Osteoblast (primary cell): ENCODE data around the gene ATG14. TPM values are rescaled to one million over a fixed set of nuclear protein-coding genes. Genes with fewer than 3 reads are reported as not detected.
"Not testable (repeated sequence)": the region's sequence is repeated elsewhere in the genome, so short reads cannot be mapped to it uniquely, and the experiment has no call there.

ENCODE experiments used
- DNase-seq: peaks from one replicate; pipeline ENCODE4 v3.0.0; 2011; ENCODE audit warnings: low spot score, mixed read lengths; ENCODE audit not compliant: insufficient read length; ENCODE audit errors: missing footprints
- H2AFZ ChIP-seq: 2 replicates; pipeline ENCODE4 v1.6.0; 2011; ENCODE audit warnings: mild to moderate bottlenecking, low read length
- H3K27ac ChIP-seq: 2 replicates; pipeline ENCODE4 v1.5.1; 2011; ENCODE audit warnings: mild to moderate bottlenecking, low read depth, low read length, moderate library complexity
- H3K27me3 ChIP-seq: 2 replicates; pipeline ENCODE4 v1.6.0; 2012; ENCODE audit warnings: mild to moderate bottlenecking, control low read depth, inconsistent platforms, low read length, moderate library complexity; ENCODE audit not compliant: insufficient read depth
- H3K36me3 ChIP-seq: 2 replicates; pipeline ENCODE4 v1.5.1; 2011; ENCODE audit warnings: mild to moderate bottlenecking, low read length, control low read depth, moderate library complexity; ENCODE audit not compliant: insufficient read depth
- H3K4me1 ChIP-seq: 2 replicates; pipeline ENCODE4 v1.5.1; 2011; ENCODE audit warnings: mild to moderate bottlenecking, low read length, control low read depth, moderate library complexity; ENCODE audit not compliant: insufficient read depth
- H3K4me2 ChIP-seq: 2 replicates; pipeline ENCODE4 v1.6.0; 2011; ENCODE audit warnings: mild to moderate bottlenecking, low read length; ENCODE audit not compliant: insufficient read depth
- H3K4me3 ChIP-seq: fragments of 200-600 bp; sonication (generic); 3 replicates; pipeline ENCODE4 v1.5.1; 2012; ENCODE audit warnings: mild to moderate bottlenecking, low read length, inconsistent platforms; ENCODE audit not compliant: insufficient read depth
- H3K79me2 ChIP-seq: 2 replicates; pipeline ENCODE4 v1.6.0; 2012; ENCODE audit warnings: mild to moderate bottlenecking, low read length, control low read depth, inconsistent platforms; ENCODE audit not compliant: insufficient read depth
- H3K9me3 ChIP-seq: 2 replicates; pipeline ENCODE4 v1.5.1; 2011; ENCODE audit warnings: low read depth, low read length, control low read depth
- H4K20me1 ChIP-seq: 2 replicates; pipeline ENCODE4 v1.6.0; 2012; ENCODE audit warnings: mild to moderate bottlenecking, low read length, control low read depth; ENCODE audit not compliant: insufficient read depth
- total RNA-seq: library from RNA; depleted of rRNA; stranded (reverse); fragments of >200 nt; gene quantifications from 2 replicates; pipeline ENCODE4 v1.2.3, GENCODE V29; 2012
- TF ChIP-seq, protein P1 (sequence below): IDR thresholded peaks from 2 replicates; pipeline ENCODE4 v1.5.1; 2011; ENCODE audit warnings: mild to moderate bottlenecking, low read depth, low read length, moderate library complexity; ENCODE audit errors: extremely low read depth

ATG14 gene
- total RNA-seq, 1 donor: 21.7 TPM

DNA sequence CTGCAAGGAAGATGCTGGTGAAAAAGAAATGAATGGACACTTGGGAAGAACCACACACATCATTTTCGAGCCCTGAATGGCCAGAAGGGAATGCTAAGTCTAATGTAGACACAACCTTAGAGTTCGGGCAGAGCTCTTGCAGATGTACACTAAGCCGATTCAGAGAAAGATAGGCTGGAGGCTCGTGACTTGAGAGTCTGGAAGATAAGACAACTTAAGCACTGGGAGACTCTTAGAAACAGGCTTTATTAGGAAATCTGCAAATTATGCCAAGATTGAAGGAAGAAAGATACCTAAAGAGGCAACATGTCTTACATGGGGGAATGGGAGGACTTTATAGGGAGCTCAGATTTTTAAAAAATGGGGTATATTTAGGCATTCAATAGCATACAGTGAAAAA lies 15.3 kb upstream of the ATG14 start:
- DNase-seq: no peak
- Histone ChIP-seq H3K4me1 (no peaks in the 10 kb centered on the region), H3K36me3 (no peaks in the 10 kb centered on the region), H2AFZ (no peak overlapping the region), H3K27me3 (peaks cover 13% of the 10 kb centered on the region), H4K20me1 (no peaks in the 10 kb centered on the region), H3K79me2 (no peaks in the 10 kb centered on the region), H3K4me2 (no peak overlapping the region), H3K4me3 (no peak overlapping the region), H3K27ac (no peak overlapping the region), H3K9me3 (no peaks in the 10 kb centered on the region)
- TF ChIP-seq, protein P1, sequence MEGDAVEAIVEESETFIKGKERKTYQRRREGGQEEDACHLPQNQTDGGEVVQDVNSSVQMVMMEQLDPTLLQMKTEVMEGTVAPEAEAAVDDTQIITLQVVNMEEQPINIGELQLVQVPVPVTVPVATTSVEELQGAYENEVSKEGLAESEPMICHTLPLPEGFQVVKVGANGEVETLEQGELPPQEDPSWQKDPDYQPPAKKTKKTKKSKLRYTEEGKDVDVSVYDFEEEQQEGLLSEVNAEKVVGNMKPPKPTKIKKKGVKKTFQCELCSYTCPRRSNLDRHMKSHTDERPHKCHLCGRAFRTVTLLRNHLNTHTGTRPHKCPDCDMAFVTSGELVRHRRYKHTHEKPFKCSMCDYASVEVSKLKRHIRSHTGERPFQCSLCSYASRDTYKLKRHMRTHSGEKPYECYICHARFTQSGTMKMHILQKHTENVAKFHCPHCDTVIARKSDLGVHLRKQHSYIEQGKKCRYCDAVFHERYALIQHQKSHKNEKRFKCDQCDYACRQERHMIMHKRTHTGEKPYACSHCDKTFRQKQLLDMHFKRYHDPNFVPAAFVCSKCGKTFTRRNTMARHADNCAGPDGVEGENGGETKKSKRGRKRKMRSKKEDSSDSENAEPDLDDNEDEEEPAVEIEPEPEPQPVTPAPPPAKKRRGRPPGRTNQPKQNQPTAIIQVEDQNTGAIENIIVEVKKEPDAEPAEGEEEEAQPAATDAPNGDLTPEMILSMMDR: no peak

DNA sequence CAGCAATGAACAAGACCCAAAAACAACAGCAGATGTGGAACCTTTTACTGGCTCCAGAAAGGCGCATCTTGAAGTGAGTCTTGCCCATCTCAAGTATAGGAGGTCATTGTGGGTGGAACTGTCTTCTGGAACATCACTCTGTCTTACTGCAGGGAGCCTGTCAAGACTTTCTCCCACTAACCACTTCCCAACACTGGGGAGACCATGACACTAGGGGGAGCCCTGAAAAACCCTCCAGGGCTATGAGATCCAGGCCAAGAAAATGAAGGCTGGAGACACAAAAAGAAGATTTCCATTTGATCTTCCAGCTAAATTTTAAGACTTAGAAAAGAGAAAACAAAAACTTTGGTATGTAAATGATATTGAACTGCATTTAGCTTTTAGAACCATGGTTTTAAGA lies 13.5 kb upstream of the ATG14 start:
- Histone ChIP-seq H3K79me2 (no peaks in the 10 kb centered on the region), H3K36me3 (no peaks in the 10 kb centered on the region), H2AFZ (no peak overlapping the region), H3K4me1 (no peaks in the 10 kb centered on the region), H3K4me2 (no peak overlapping the region), H3K27me3 (peaks cover 13% of the 10 kb centered on the region), H3K9me3 (no peaks in the 10 kb centered on the region), H3K27ac (no peak overlapping the region), H4K20me1 (no peaks in the 10 kb centered on the region), H3K4me3 (no peak overlapping the region)
- DNase-seq: peak; percentile 31
- TF ChIP-seq, protein P1: no peak

DNA sequence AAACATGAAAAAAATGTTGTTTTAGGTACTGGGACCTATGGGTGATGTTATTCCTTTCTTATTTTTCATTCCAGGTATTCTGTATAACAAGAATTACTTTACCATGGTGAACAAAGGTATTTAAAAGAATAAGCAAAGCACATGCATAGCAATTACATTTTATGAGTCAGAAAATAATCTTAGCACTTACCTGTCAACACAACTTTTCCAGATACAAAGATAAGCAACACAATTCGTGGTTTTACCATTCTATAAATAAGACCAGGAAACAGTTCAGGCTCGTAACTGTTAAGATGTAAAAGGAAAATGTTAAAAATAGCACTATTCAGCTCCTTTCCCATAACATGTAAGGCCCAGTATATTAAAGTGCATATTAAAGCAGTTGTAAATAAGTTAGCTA lies 12.3 kb upstream of the ATG14 start:
- no peak overlapping the region for H3K4me3 ChIP-seq
- H2AFZ ChIP-seq: no peak overlapping the region
- no peaks in the 10 kb centered on the region for H3K4me1 ChIP-seq
- no peaks in the 10 kb centered on the region for H3K79me2 ChIP-seq
- H4K20me1 ChIP-seq: no peaks in the 10 kb centered on the region
- no peak overlapping the region for H3K27ac ChIP-seq
- DNase-seq: no peak
- peaks cover 16% of the 10 kb centered on the region for H3K27me3 ChIP-seq
- H3K4me2 ChIP-seq: no peak overlapping the region
- no peaks in the 10 kb centered on the region for H3K36me3 ChIP-seq
- TF ChIP-seq, protein P1: no peak
- no peaks in the 10 kb centered on the region for H3K9me3 ChIP-seq

DNA sequence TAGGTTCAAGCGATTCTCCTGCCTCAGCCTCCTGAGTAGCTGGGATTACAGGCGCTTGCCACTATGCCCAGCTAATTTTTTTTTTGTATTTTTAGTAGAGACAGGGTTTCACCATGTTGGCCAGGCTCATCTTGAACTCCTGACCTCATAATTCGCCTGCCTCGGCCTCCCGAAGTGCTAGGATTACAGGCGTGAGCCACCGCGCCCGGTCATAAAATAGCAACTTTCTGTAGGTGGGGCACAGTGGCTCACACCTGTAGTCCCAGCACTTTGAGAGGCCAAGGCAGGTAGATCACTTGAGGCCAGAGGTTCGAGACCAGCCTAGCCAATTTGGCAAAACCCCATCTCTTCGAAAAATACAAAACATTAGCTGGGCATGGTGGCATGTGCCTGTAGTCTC lies 10.7 kb upstream of the ATG14 start:
- not testable (repeated sequence) for H3K27ac ChIP-seq, H3K4me3 ChIP-seq, DNase-seq, H2AFZ ChIP-seq, H3K79me2 ChIP-seq, H3K36me3 ChIP-seq, H3K4me2 ChIP-seq, H4K20me1 ChIP-seq, H3K4me1 ChIP-seq, H3K9me3 ChIP-seq
- H3K27me3 ChIP-seq: peaks cover 16% of the 10 kb centered on the region

DNA sequence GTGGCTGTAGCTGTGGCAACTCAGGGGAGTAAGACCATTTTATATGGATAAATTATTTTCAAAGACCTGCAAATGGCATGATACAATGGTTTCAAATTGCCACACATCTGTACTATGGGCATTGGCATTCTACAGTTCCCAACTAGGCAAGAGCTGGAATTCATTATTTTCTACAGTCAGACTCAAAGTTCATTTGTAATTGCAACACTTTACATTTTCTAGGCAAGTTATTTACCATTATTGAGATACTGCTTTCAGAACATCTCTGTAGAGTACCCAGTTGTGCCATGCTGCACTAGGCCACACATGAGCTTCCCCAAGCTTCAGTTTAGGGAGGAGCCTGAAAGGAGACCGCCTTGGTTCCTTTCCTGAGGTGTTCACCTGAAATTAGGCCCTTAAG lies 8.0 kb upstream of the ATG14 start:
- Histone ChIP-seq H2AFZ (no peak overlapping the region), H3K4me1 (no peaks in the 10 kb centered on the region), H3K27ac (no peak overlapping the region), H3K9me3 (no peaks in the 10 kb centered on the region), H4K20me1 (no peaks in the 10 kb centered on the region), H3K4me3 (no peak overlapping the region), H3K79me2 (no peaks in the 10 kb centered on the region), H3K36me3 (no peaks in the 10 kb centered on the region), H3K27me3 (peaks cover 23% of the 10 kb centered on the region), H3K4me2 (no peak overlapping the region)
- TF ChIP-seq, protein P1: no peak
- DNase-seq: no peak
